HL-60/S4 treated with retinoic acid at 250 ng/mL for 4 days and 3 days (cell line): ENCODE results near the gene HNRNPA1.
"Not testable (repeated sequence)": the region's sequence is repeated elsewhere in the genome, so short reads cannot be mapped to it uniquely, and the experiment has no call there.

Source experiments
- in situ Hi-C: fragments of 300-500 bp; cut with MboI; formaldehyde crosslinking; loops from 2 replicates; pipeline ENCODE4 v1.7.0; 2022; ENCODE audit warnings: low sequenced_read_pairs

The HNRNPA1 gene

DNA sequence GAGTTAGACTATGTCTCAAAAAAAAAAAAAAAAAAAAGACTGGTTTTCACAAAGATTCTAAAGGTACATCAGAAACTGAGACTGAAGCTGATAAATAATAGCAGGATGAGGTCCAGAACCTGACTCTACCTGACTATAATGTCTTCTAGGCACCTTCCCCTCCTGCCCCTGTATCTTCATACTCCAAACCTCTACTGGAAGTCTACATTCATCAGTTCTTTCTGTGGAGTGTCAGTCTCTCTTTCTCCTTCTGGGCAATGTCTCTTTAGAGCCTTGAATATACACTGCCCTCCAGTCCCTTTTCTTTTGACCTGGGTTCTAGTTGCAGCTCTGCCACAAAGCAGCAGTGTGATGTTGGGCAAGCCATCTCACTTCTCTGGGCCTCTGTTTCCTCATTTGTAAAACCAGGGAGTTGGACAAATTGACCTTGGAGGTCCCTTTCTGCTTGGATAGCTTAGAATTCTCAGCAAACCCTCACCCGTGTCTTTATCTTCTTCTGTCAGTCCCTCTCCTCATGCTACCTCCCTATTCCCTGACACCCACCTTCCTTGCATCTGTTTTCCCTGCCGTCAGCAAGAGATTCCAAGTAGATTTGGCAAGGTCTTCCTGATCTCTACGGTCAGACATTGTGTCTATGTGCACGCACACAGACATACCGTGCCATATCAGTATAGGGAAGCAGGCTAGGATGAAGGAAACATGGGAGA lies 16.0 kb downstream of the HNRNPA1 start:
- in situ Hi-C loops: no loop called here

DNA sequence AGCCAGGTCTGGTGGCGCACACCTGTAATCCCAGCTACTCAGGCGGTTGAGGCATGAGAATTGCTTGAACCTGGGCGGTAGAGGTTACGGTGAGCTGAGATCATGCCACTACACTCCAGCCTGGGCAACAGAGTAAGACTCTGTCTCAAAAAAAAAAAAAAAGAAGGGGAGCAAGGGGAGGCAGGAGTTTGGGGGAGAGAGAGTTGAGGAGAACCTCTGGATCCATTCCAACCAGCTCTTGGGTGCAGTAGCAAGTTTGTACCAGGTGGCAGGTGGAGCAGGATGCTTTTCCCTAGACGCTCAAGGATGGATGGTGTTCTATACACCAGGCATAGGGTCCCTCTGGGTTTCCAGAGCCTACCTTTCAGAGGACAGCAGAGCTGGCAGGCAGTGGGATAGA lies 18.4 kb downstream of the HNRNPA1 start:
- in situ Hi-C loops: no loop called here

DNA sequence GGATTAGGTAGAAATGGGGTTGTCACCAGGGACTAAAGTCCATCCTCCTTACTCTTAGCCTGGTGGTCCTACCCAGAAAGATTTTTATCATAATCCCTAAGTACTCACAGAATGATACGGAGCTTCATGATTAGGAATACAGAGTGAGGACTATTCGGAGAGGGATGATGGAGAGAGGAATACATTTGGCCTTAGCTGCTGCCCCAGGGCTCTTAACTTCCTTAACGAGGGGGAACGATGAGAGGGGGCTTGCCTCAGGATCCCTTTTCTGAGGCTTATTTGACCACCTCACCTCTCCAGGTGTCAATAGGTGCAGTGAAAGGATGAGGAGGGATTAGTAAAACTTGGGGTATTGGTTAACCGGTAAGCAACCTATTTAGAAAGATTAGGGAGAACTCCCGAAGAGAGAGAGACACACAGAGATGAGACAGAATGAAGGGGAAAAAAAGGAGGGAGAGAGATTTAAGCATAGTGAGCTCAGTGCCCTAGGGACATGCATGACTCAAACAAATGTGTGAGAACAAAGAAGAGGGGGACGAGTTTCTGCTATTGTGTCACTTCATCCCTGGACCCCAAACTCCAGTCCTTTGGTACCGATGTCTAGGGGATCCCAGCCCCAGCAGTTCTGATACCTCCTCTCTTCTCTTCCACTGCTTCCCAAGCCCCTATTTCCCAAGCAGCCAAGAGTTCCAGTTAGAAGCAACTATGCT lies 19.1 kb downstream of the HNRNPA1 start:
- in situ Hi-C loops: no loop called here

DNA sequence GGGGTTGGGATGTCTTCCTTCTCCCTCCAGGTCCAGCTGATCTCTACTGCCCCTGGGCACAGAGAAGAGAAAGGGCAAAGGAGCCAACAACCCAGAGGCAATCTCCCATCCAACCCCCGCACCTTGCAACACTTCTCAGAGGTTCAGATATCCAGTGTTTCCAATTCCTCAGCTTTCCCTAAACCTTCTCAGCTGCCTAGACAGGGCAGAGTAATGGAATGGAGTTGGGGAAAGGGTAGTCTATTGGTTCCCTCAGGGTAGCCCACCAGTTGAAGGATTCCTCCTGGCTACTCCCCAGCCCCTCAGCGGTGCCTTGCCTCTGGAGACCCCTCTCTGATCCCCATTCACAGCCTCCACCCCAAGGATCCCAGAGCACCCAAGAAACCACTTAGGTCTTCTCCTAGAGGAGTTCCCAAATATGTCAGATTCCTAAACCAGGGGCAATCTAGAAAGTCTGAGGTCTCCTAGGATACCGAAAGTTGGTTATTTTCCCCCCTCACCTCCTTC lies 19.8 kb downstream of the HNRNPA1 start:
- in situ Hi-C loops: no loop called here

DNA sequence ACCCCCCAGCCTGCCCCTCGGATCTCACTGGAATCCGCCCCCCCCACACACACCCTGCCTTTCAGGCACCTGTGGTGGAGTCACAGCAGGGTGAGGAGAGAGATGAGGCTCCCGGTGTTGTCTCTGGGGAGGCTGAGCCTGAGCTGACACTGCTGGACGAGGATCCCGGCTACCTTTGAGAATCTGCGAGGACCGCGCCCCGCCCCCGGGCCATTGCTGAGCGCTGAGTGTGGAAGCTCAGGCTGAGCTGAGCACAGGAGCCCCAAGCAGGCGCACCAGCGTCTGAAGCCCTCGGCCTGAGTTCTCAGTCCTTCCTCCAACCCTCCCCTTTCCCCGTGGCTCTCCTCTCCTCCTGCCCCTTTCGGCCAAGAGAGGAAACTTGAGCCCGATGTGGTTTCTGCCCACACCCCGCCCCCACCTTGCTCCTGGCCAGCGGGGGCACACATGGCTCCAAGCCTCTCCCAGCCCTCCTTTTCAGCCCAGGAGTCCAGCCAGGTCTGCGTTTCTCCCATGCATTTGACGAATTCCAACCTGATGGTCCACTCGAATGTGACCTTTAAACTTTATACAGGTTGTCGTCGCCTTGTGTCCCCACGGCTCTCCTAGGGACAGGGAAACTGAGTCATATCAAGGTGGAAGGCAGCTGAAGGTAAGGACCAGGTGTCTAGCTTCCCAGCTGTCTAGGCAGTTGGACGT lies 20.4 kb downstream of the HNRNPA1 start, which contains the start of gene NFE2:
TSS of gene NFE2 (minus strand) at position 284 of the 696 bp plus-strand sequence. CDS start 5,767 bp downstream, outside the sequence.
- in situ Hi-C loops: no loop called here

DNA sequence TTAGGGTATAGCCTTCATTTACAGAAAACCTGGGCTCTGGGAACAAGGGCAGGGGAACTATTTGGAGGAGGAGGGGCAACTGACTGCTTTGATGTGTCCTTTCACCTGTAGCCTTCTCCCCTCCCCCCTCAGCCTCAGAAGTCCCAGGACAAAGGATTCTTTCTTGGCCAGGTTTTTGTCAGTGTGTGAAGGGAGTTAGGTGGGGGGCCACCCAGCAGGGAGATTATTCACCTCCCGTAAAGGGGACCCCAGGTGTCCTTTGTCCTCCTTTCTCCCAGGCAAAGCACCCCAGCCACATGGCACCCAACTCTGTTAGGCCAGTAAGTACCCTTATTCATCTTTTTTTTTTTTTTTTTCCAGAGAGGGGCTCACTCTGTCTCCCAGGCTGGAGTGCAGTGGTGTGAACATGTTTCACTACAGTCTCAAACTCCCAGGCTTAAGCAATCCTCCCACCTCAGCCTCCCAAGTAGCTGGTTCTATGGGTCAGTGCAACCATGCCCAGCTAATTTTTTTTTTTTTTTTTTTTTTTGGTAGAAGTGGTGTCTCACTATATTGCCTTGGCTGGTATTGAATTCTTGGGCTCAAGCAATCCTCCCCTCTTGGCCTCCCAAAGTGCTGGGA lies 21.0 kb downstream of the HNRNPA1 start:
- in situ Hi-C loops: no loop called here

DNA sequence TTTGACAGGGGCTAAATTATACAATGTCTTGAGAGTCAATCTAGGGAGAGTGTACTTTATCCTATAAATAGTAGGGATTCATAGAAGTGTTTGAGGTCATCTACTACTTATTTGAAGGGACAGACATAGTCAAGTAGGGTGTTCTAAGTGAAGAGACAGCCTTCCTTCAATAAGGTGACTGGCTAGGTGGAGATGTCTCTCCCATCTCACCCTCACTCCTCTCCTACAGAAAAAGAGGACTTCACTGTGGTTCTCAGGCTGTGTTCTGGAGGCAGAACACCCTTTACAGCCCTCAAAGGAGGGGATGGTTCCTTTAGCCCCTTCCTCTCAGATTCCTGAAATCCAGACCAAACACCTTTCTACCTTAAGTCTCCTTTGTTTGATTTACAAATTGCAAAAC lies 23.1 kb downstream of the HNRNPA1 start:
- in situ Hi-C loops: no loop called here

DNA sequence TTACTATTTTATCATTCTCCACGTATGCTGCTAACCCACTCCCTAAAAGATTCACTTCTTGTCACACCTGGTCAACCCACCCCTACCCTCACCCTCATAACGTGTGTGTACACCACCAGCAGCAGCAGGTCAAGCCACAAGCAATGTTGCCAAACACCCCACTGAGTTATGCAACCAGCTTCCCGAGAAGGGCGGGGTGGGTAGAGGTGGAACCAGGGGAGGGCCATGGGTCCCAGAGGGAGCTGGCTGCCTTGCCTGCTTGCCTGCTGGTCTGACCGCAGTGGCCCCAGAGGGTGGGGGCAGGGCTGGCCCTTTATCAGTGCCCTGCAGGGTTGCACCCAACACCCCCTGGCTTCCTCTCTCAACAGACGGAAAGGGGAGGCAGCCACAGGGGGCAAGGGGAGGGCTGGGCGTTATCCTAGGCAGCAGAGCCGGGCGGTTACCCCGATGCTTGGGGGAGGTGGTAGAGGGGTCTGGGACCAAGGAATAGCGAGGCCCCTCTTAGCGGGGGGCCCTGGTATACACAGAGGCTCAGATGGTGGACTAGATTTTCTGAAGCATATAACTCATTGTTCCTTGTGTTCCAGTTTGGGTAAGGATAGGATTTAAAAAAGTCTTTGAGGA lies 23.8 kb downstream of the HNRNPA1 start:
- in situ Hi-C loops: no loop called here

DNA sequence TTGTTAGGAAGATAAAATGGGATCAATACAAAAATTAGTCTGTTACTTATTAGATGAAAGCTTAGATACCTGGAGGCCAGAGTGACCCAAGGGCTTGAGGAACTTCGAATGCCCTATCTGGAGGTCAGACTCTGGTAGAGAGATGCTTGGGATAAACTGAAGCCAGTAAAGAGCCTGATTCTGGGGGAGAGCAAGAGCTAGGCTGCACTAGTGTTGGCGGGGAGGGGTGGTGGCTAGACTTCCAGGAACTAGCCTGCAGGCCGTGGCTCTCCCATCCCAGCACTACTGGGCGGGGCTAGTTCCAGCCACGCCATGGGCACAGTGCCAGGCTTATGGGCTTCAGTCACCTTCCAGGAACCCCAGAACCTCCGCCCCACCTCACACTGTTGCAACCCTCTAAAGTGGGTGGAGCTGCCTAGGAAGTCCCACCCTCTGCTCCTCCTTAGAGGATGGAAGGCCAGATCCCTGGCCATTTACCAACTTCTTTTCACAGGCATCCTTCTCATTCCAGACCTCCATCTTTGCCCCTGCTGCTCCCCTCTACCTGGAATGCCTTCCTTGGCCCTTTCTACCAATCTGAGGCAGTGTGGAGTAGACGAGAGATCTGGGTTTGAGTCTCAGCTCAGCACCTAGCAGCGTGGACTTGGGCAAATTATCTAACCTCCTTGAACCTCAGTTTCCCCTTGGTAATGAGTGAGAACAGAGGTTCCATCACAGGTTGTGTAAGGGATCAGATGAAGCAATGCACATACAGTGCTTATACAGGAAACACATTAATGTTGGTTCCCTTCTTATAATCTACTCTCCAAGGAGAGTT lies 26.6 kb downstream of the HNRNPA1 start:
- in situ Hi-C loops: no loop called here

DNA sequence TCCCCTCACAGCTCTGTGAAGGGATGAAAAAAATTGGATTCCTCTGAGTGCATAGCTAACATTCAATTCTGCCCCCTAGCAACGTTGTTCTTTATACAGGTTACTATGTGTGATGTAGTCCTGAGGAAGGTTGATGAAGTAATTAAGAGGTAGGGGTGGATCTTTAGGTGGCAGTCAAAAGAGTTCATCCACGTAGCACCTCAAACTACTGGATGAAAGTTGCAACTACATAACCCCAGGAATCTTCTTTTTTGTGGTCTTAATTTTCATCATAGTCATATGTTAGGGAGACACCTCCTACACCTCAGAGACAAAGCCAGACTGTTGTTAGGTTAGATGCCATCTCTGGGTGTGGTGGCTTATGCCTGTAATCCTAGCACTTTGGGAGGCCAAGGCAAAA lies 30.5 kb downstream of the HNRNPA1 start:
- in situ Hi-C loops: no loop called here

DNA sequence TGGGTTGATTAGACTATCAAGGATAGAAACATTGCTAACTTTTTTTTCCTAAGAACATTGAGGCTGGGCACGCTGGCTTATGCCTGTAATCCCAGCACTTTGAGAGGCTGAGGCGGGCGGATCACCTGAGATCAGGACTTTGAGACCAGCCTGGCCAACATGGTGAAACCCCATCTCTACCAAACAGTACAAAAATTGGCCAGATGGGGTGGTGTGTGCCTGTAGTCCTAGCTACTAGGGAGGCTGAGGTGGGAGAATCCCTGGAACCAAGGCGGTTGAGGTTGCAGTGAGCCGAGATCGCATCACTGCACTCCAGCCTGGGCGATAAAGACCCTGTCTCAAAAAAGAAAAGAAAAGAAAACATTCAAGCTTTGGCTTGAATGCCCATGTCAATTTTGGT lies 31.8 kb downstream of the HNRNPA1 start:
- in situ Hi-C loops: not testable (repeated sequence)

DNA sequence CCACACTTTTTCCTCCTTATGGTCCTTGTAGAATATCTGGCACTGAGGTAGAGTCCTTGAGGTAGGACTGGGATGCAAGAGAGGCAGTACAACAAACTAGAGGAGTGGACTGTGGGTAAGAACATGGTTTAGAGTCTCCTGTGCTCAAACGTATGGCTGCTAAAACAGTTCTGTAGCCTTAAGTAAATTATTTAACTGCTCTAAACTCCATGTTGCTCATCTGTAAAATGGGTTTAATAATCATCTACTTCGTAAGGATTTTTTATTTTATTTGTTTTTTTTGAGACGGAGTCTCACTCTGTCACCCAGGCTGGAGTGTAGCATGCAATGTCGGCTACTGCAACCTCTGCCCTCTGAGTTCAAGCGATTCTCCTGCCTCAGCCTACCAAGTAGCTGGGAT lies 40.8 kb downstream of the HNRNPA1 start:
- in situ Hi-C loops: no loop called here

DNA sequence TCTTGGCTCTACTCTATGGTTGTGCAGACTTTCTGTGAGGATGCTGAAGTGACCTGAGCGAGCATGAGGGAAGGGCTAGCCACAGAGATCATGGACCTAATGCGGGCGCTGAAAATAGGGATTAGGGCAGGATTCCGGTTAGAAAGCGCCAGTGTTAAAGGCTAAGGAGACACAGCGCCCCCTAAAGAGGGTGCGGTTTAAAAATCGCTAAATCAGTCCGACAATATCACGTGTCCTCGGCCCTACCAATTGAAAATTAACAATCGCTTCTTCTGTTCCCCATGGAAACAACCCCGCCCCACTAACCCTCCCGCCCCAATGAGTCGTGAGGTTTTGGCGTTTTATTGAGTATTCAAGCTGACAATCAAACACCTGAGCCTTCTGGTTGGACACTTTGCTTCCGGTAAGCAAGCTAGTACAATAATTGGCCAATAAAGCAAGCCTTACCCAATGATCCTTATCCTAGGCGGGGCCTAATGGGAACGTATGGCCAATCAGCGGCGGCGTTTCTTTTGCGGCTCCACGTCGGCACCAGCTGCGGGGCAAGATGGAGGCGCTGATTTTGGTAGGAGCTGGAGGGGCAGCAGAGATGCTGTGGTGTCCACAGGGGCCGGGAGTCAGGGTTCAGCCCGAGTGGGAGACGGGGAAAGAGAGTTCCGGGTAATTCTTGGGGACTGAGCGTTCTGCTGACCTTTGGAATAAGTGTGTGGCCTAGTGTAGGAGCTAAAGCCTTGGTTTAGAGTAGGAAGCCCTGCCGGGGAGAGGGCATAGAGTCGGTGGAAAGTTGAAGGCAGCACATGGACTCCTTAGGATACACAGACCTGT lies 44.3 kb downstream of the HNRNPA1 start, which contains the start of gene COPZ1:
TSS of gene COPZ1 (plus strand) at position 515 of the 825 bp plus-strand sequence. CDS start at position 548, 33 bp downstream.
- in situ Hi-C loops: no loop called here

DNA sequence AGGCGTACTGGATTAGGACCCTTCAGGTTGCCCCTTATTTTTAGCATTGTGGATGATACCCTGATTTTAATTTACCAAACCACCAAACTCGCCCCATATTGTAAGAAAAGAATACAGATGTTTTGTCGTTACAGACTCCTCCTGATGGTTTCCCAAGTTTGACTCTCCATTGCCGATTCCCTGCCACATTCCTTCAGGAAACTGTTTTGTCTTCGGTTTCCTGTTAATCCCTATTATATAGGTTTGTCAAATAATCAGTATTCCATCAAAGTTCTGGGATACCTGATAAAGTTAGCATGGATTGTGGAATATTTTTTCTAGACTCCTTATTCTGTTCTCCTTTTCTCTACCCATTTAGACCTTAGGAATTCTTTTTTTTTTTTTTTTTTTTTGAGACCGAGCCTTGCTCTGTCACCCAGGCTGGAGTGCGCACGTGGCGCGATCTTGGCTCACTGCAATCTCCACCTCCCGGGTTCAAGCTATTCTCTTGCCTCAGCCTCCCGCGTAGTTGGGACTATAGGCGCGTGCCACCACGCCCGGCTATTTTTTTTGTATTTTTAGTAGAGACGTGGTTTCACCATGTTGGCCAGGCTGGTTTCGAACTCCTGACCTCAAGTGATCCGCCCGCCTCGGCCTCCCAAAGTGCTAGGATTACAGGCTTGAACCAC lies 45.0 kb downstream of the HNRNPA1 start:
- in situ Hi-C loops: not testable (repeated sequence)

DNA sequence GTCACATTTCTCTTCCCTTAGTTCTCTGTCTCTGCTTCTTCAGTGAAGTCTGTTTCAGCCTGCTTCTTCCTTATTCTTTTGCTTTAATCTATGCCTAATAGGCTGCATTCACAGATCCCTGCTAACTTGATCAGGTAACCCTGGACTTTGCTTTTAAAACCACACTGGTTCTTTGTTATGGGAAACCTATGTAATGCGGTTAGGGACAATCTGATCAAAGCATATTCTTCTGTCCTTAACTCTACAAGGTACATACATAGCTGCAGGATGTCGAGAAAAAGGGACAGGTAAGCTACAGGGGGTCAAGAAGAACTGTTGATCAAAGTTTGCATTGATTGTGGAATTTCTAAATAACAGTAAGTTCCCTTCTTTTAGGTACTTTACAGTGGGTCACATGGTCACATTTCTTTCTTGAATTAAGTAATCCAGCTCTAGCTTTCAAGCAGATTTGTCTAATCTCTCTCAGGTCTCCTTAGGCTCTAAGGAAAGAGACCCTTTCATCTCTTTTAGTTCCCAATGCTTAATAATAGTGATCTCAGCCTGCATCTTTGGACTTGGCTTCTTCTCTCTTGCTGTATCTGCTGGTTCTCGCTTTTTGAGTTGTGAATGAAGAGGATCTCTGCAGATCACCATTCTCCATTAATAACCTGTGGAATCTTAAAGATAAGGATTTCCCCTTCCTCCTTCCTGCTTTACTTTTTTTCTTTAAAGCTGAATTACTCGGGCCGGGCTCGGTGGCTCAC lies 48.2 kb downstream of the HNRNPA1 start:
- in situ Hi-C loops: no loop called here

DNA sequence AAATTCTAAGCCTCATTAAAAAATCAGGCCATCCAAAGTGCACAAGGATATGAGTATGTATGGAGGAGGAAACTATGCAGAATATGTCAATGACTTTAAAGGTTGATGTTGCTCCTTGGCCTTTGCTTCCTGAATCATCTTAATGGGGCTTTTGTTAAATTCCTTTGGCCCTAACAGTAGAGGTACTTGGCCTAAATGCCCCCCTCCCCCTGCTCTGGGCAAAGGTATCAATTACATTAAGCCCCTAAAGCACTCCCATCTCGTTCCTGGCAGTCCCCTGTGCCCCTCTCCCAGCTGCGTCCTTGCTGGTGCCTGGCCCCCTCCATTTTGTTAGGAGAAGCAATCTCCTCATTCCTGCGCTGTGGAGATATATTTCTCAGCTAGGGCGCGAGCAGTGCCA lies 49.2 kb downstream of the HNRNPA1 start:
- in situ Hi-C loops: no loop called here

DNA sequence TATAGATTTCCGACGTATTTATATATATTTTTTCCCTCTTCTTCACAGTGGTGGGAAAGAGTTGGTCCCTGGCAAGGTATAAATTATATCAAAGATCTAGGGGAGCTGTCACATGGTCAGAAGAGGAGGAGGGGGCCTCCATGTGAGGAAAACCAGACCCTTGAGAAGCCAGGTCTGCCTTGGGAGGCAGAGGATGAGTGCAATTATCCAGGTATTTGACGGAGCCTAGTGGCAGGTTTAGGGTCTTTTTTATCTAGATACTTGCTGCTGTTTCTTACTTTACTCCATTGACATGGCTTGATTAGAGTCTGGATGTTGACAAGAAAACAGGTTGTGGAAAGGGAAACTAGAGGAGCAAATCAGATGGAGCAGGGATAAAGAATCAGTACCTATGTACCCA lies 49.9 kb downstream of the HNRNPA1 start:
- in situ Hi-C loops: no loop called here

DNA sequence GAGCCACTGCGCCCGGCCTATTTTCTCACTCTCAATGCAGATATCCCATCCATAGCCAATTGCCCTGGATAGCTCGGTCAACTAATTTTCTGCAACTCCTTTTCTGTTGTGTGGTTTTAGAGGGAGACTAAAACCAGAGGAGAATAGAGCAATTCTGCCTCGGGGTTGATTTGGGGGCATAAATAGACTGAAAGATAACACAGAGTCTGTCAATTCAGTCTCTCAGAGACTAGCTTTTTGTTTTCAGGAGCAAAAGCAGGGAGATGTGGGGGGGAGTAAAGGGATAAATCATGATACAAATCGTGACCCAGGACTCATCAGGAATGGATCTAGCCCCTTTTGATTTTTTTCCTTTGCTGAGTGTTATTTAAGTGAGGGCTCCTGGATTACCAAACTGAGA lies 50.9 kb downstream of the HNRNPA1 start:
- in situ Hi-C loops: no loop called here
